Measurements from ENCODE around the gene PHOSPHO1.

GRCh38 chr17:49229805-49230600 lies 584 bp downstream of the PHOSPHO1 start:
- TF ChIP-seq CTCF (conservative IDR thresholded peaks at IDR 0.05; ENCODE audit: low read length) (no peak), EZH2phosphoT487 (IDR thresholded peaks at IDR 0.05; ENCODE audit: borderline replicate concordance, low read depth, low read length) (no peak)
